ENCODE results near the gene ASCL4. TPM values are rescaled to one million over a fixed set of nuclear protein-coding genes. Genes with fewer than 3 reads are reported as not detected.

ASCL4 gene
- total and polyA plus RNA-seq, 2 of the 8 experiments (the other 6 are each of a cell fraction or from before 2014, with no cell fraction given), result not detected

DNA sequence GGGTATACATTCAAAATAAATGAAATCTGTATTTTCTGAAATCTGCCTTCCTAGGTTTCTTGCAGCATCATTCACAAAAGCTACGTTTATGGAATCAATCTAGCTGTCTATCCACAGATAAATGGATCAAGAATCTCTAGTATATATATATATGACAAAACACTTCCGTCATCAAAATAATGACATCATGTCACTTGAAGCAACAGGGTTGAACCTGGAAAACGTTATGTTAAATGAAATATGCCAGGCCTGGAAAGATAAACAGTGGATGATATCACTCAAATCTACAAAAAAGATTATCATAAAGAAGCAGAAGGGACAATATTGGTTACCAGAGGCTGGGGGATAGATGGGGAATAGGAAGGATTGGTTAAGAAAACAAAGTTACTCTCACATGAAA lies 28.6 kb downstream of the ASCL4 start:
- no peak overlapping the region for H2BK12ac ChIP-seq (ENCODE audit: low read depth, low read length)
- no peak overlapping the region for H2BK15ac ChIP-seq (ENCODE audit: low read length)
- H3K4ac ChIP-seq (replicated peaks; ENCODE audit: insufficient read length, low read depth, low read length), result no peak overlapping the region
- no peaks in the 10 kb centered on the region for H4K20me1 ChIP-seq (replicated peaks in 1 of 2; ENCODE audit: control insufficient read depth in 1 of 2, insufficient read depth in 2 of 2, low read length in 2 of 2)
- no peaks in the 10 kb centered on the region for H3K79me2 ChIP-seq (ENCODE audit: control insufficient read depth in 1 of 2, insufficient read depth in 2 of 2, low read length in 2 of 2)
- H3K79me1 ChIP-seq (ENCODE audit: low read depth, low read length), result no peaks in the 10 kb centered on the region
- ChIA-PET CTCF (ENCODE audit: partially characterized antibody) (no interaction called here), POLR2A (ENCODE audit: partially characterized antibody) (no interaction called here)
- no peak overlapping the region for H3K56ac ChIP-seq (replicated peaks; ENCODE audit: insufficient read length, low read depth, low read length)
- no peaks in the 10 kb centered on the region for H3K27me3 ChIP-seq (replicated peaks in 1 of 4; ENCODE audit: control insufficient read depth in 3 of 4, extremely low read depth in 1 of 4, insufficient read depth in 3 of 4, low read length in 3 of 4)
- H3K4me1 ChIP-seq (replicated peaks in 1 of 4; ENCODE audit: control insufficient read depth in 3 of 4, insufficient read depth in 4 of 4, low read length in 3 of 4), result no peaks in the 10 kb centered on the region; a peak in 1 of 7 replicates
- TF ChIP-seq KDM5A (IDR thresholded peaks at IDR 0.05; ENCODE audit: low read length), result no peak
- no peak for TF ChIP-seq POLR2AphosphoS5 (IDR thresholded peaks at IDR 0.05; ENCODE audit: low read depth, low read length)
- TF ChIP-seq, protein P1, sequence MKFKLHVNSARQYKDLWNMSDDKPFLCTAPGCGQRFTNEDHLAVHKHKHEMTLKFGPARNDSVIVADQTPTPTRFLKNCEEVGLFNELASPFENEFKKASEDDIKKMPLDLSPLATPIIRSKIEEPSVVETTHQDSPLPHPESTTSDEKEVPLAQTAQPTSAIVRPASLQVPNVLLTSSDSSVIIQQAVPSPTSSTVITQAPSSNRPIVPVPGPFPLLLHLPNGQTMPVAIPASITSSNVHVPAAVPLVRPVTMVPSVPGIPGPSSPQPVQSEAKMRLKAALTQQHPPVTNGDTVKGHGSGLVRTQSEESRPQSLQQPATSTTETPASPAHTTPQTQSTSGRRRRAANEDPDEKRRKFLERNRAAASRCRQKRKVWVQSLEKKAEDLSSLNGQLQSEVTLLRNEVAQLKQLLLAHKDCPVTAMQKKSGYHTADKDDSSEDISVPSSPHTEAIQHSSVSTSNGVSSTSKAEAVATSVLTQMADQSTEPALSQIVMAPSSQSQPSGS (IDR thresholded peaks at IDR 0.05; ENCODE audit: low read length), result no peak
- no peak for TF ChIP-seq EP300 (IDR thresholded peaks at IDR 0.05; ENCODE audit: borderline replicate concordance in 1 of 2, low read depth in 2 of 2, low read length in 2 of 2)
- TF ChIP-seq SP4 (IDR thresholded peaks at IDR 0.05; ENCODE audit: low read length), result no peak
- no peak for TF ChIP-seq ASH2L (IDR thresholded peaks at IDR 0.05; ENCODE audit: low read length)
- no peak for TF ChIP-seq FOSL1 (IDR thresholded peaks at IDR 0.05; ENCODE audit: insufficient read depth, low read depth, low read length)
- no peak for TF ChIP-seq KDM4A (IDR thresholded peaks at IDR 0.05; ENCODE audit: low read depth, low read length, severe bottlenecking)
- no peaks in the 10 kb centered on the region for H3K9me3 ChIP-seq (ENCODE audit: insufficient read depth in 2 of 2, low read depth in 1 of 2, low read length in 1 of 2)
- H2BK120ac ChIP-seq (replicated peaks; ENCODE audit: low read depth, low read length), result no peak overlapping the region
- 70% methylated on average over 3 of the region's 3 CpGs; no CpG with 5 or more reads in 1 of the 2 experiments for WGBS, 2 experiments (ENCODE audit: extremely low coverage in 1 of 2, insufficient coverage in 1 of 2, insufficient read length in 1 of 2, insufficient replicate concordance in 2 of 2, low coverage in 1 of 2, low lambda C conversion rate in 2 of 2, missing lambda C conversion rate in 1 of 2)
- no peak overlapping the region for H3K18ac ChIP-seq (ENCODE audit: extremely low read depth, low read length)
- no peak overlapping the region for H2AK5ac ChIP-seq (ENCODE audit: low read depth, low read length)
- no peak for FAIRE-seq
- no peaks in the 10 kb centered on the region for H3K36me3 ChIP-seq (ENCODE audit: control insufficient read depth in 2 of 4, insufficient read depth in 4 of 4, low read length in 3 of 4)
- H3K23me2 ChIP-seq (ENCODE audit: low read depth, low read length), result no peaks in the 10 kb centered on the region; the same call in 1 of the 2 replicates
- DNase-seq (ENCODE audit: low read depth in 1 of 2, low spot score in 2 of 2), result no peak
- H3K4me2 ChIP-seq (ENCODE audit: insufficient read depth in 1 of 2, low read depth in 2 of 2, low read length in 2 of 2), result no peak overlapping the region
- H4K5ac ChIP-seq (ENCODE audit: insufficient read length, low read depth, low read length), result no peak overlapping the region
- no peak overlapping the region for H2AFZ ChIP-seq (ENCODE audit: low read length)
- H3K9ac ChIP-seq (replicated peaks in 1 of 4; ENCODE audit: extremely low read depth in 1 of 4, low read depth in 3 of 4, low read length in 3 of 4), result no peak overlapping the region
- H3K27ac ChIP-seq (ENCODE audit: low read depth, low read length), result no peak overlapping the region
- H4K91ac ChIP-seq (replicated peaks; ENCODE audit: insufficient read length, low read length), result no peak overlapping the region
- no peak overlapping the region for H3K14ac ChIP-seq (ENCODE audit: insufficient read length)
- H4K8ac ChIP-seq (ENCODE audit: extremely low read depth, insufficient read depth, low read length), result no peak overlapping the region
- H3K23ac ChIP-seq (ENCODE audit: insufficient read length), result no peak overlapping the region
- no peak overlapping the region for H3K4me3 ChIP-seq (ENCODE audit: extremely low read depth in 1 of 4, insufficient read depth in 2 of 4, low read depth in 3 of 4, low read length in 4 of 4)
- no peak overlapping the region for H2BK5ac ChIP-seq (ENCODE audit: low read depth, low read length)
- no peak overlapping the region for H2BK20ac ChIP-seq (ENCODE audit: low read length)

All from H1 (cell line).